ENCODE data around the gene NCAM1.
"Not testable (repeated sequence)": the region's sequence is repeated elsewhere in the genome, so short reads cannot be mapped to it uniquely, and the experiment has no call there.

Gene NCAM1

GRCh38 chr11:113022262-113022661 lies 61.0 kb downstream of the NCAM1 start:
- no peak for DNase-seq (ENCODE audit: low read depth)

GRCh38 chr11:113023228-113023627 lies 62.0 kb downstream of the NCAM1 start:
- no peak for DNase-seq (ENCODE audit: low read depth)

GRCh38 chr11:113023986-113024385 lies 62.8 kb downstream of the NCAM1 start:
- no peak for DNase-seq (ENCODE audit: low read depth)

GRCh38 chr11:113026778-113027177 lies 65.6 kb downstream of the NCAM1 start:
- DNase-seq (ENCODE audit: low read depth) = no peak

GRCh38 chr11:113034576-113034975 lies 73.4 kb downstream of the NCAM1 start:
- DNase-seq (ENCODE audit: low read depth) = no peak

GRCh38 chr11:113035708-113036107 lies 74.5 kb downstream of the NCAM1 start:
- DNase-seq (ENCODE audit: low read depth) = no peak

- no peak for DNase-seq (ENCODE audit: low read depth)
Observed at GRCh38 chr11:113043698-113044097, 82.5 kb downstream of the NCAM1 start.

GRCh38 chr11:113045146-113045545 lies 83.9 kb downstream of the NCAM1 start:
- DNase-seq (ENCODE audit: low read depth) = no peak

- DNase-seq (ENCODE audit: low read depth) = no peak
Observed at GRCh38 chr11:113046866-113047265, 85.6 kb downstream of the NCAM1 start.

- no peak for DNase-seq (ENCODE audit: low read depth)
Observed at GRCh38 chr11:113048820-113049768, 87.9 kb downstream of the NCAM1 start.

- not testable (repeated sequence) for DNase-seq (ENCODE audit: low read depth)
Observed at GRCh38 chr11:113053042-113053441, 91.8 kb downstream of the NCAM1 start.

- no peak for DNase-seq (ENCODE audit: low read depth)
Observed at GRCh38 chr11:113057038-113057437, 95.8 kb downstream of the NCAM1 start.

- DNase-seq (ENCODE audit: low read depth) = no peak
Observed at GRCh38 chr11:113059548-113059947, 98.3 kb downstream of the NCAM1 start.

- no peak for DNase-seq (ENCODE audit: low read depth)
Observed at GRCh38 chr11:113065330-113065729, 104.1 kb downstream of the NCAM1 start.

GRCh38 chr11:113072237-113072858 lies 111.1 kb downstream of the NCAM1 start:
- DNase-seq (ENCODE audit: low read depth) = no peak

- no peak for DNase-seq (ENCODE audit: low read depth)
Observed at GRCh38 chr11:113073290-113073953, 112.2 kb downstream of the NCAM1 start.

GRCh38 chr11:113075586-113076095 lies 114.4 kb downstream of the NCAM1 start:
- DNase-seq (ENCODE audit: low read depth) = no peak

- no peak for DNase-seq (ENCODE audit: low read depth)
Observed at GRCh38 chr11:113077379-113077778, 116.2 kb downstream of the NCAM1 start.

GRCh38 chr11:113082341-113082955 lies 121.2 kb downstream of the NCAM1 start:
- no peak for DNase-seq (ENCODE audit: low read depth)

GRCh38 chr11:113083571-113083970 lies 122.4 kb downstream of the NCAM1 start:
- DNase-seq (ENCODE audit: low read depth) = no peak

- DNase-seq (ENCODE audit: low read depth) = no peak
Observed at GRCh38 chr11:113084297-113084696, 123.1 kb downstream of the NCAM1 start.

GRCh38 chr11:113085446-113085845 lies 124.2 kb downstream of the NCAM1 start:
- no peak for DNase-seq (ENCODE audit: low read depth)

All from stimulated activated CD8-positive, alpha-beta memory T cell treated with anti-CD3 and anti-CD28 coated beads, Interleukin-7, amount 100 ng/mL, for 24 hours (primary cell).